Naive B cell (primary cell): ENCODE measurements around the gene PNPLA6. TPM values are rescaled to one million over a fixed set of nuclear protein-coding genes. Genes with fewer than 3 reads are reported as not detected.

Experiments
- ATAC-seq, 2 donors: fragments of 150-1000 bp; cut with Tn5 transposase; 2 replicates each; pipeline ENCODE4 v1.10.0; 2021; ENCODE audit warnings: low read depth in 2 of 2, mild to moderate bottlenecking in 2 of 2, moderate library complexity in 2 of 2
- DNase-seq: peaks from one replicate; pipeline ENCODE4 v3.0.0; 2022
- H3K27ac Mint-ChIP-seq, 6 donors: one replicate each; pipeline ENCODE4 v1.8.0; 2020 to 2022; ENCODE audit warnings: mild to moderate bottlenecking in 6 of 6, mixed read lengths in 6 of 6, moderate library complexity in 5 of 6, inconsistent platforms in 2 of 6
- H3K27me3 Mint-ChIP-seq, 3 donors: one replicate each; pipeline ENCODE4 v1.8.0; 2021 to 2022; ENCODE audit warnings: mixed read lengths in 3 of 3, mild to moderate bottlenecking in 1 of 3
- H3K36me3 Mint-ChIP-seq, 2 donors: one replicate each; pipeline ENCODE4 v1.8.0; 2020 to 2022; ENCODE audit warnings: mixed read lengths in 2 of 2, inconsistent platforms in 1 of 2, mild to moderate bottlenecking in 1 of 2
- H3K4me1 Mint-ChIP-seq, 3 donors: one replicate each; pipeline ENCODE4 v1.8.0; 2020 to 2022; ENCODE audit warnings: mixed read lengths in 3 of 3, inconsistent platforms in 1 of 3, mild to moderate bottlenecking in 1 of 3, moderate library complexity in 1 of 3
- H3K4me3 Mint-ChIP-seq, 8 donors: one replicate each; pipeline ENCODE4 v1.8.0; 2020 to 2022; ENCODE audit warnings: mild to moderate bottlenecking in 8 of 8, mixed read lengths in 8 of 8, moderate library complexity in 8 of 8, inconsistent platforms in 2 of 8
- H3K9me3 Mint-ChIP-seq, 7 donors: one replicate each; pipeline ENCODE4 v1.8.0; 2020 to 2022; ENCODE audit warnings: mixed read lengths in 7 of 7, mild to moderate bottlenecking in 5 of 7, inconsistent platforms in 2 of 7, moderate library complexity in 1 of 7
- polyA plus RNA-seq, 6 donors: library from polyadenylated mRNA; unstranded; fragments of 300-500 nt; fragmentation: Illumina TruSeq; gene quantifications; one replicate each; pipeline ENCODE4 v1.2.3, GENCODE V29; 2021; ENCODE audit warnings: low read depth in 6 of 6

Gene PNPLA6
- polyA plus RNA-seq = 1 to 10 TPM; 4.1 to 9.6 (median 6.6) TPM

- ATAC-seq = peak; percentile 76
- peak within 1 kb of the TSS; percentile 88 to 98 (median 96) for H3K4me3 Mint-ChIP-seq
- no peaks in the 10 kb centered on the region for H3K27me3 Mint-ChIP-seq
- peak within 1 kb of the TSS; percentile 89 to 96 (median 94) for H3K27ac Mint-ChIP-seq
- peak; percentile 92 for DNase-seq
- peaks cover 17 to 44% (median 36%) of the 10 kb centered on the region in 3 donors for H3K4me1 Mint-ChIP-seq
- no peaks in the 10 kb centered on the region for H3K9me3 Mint-ChIP-seq
- peaks cover 5 to 6% of the 10 kb centered on the region in 2 donors for H3K36me3 Mint-ChIP-seq
These were observed at the start of gene PNPLA6 for GRCh38 chr19:7535047-7535997. Gene PNPLA6, plus strand, starts transcription at chr19:7535717. Its CDS starts 72 bp downstream, at chr19:7535789.

GRCh38 chr19:7486923-7487322 lies 48.6 kb upstream of the PNPLA6 start:
- ATAC-seq (no peak), DNase-seq (no peak)
- Mint-ChIP-seq H3K36me3 (no peaks in the 10 kb centered on the region), H3K27ac (peak overlapping the region in 2 of 6 donors; percentile 41 to 81), H3K9me3 (peaks cover 0 to 2% (median 0%) of the 10 kb centered on the region in 7 donors), H3K4me3 (peak overlapping the region in 4 of 8 donors; percentile 44 to 85 (median 62)), H3K4me1 (peaks cover 13 to 17% (median 15%) of the 10 kb centered on the region in 3 donors), H3K27me3 (peaks cover 0 to 4% (median 0%) of the 10 kb centered on the region in 3 donors)

GRCh38 chr19:7488736-7489353 lies 46.7 kb upstream of the PNPLA6 start, which contains the start of gene PEX11G:
Gene PEX11G, minus strand, starts transcription at chr19:7489035. Its CDS starts 25 bp downstream, at chr19:7489010.
- H3K4me1 Mint-ChIP-seq = peaks cover 3 to 11% (median 10%) of the 10 kb centered on the region in 3 donors
- DNase-seq (peak; percentile 89), ATAC-seq (peak; percentile 98 to 99)
- H3K36me3 Mint-ChIP-seq = no peaks in the 10 kb centered on the region
- H3K9me3 Mint-ChIP-seq = no peaks in the 10 kb centered on the region
- H3K4me3 Mint-ChIP-seq = peak within 1 kb of the TSS; percentile 73 to 90 (median 86)
- peaks cover 0 to 9% (median 4%) of the 10 kb centered on the region in 3 donors for H3K27me3 Mint-ChIP-seq
- peak within 1 kb of the TSS; percentile 60 to 96 (median 81) for H3K27ac Mint-ChIP-seq

GRCh38 chr19:7489609-7490044 lies 45.9 kb upstream of the PNPLA6 start:
- Mint-ChIP-seq H3K9me3 (no peaks in the 10 kb centered on the region), H3K36me3 (no peaks in the 10 kb centered on the region), H3K4me3 (peak overlapping the region; percentile 73 to 90 (median 85)), H3K27me3 (peaks cover 0 to 12% (median 6%) of the 10 kb centered on the region in 3 donors), H3K27ac (peak overlapping the region in 5 of 6 donors; percentile 10 to 94 (median 75)), H3K4me1 (peaks cover 0 to 10% (median 9%) of the 10 kb centered on the region in 3 donors)
- no peak for DNase-seq
- no peak for ATAC-seq

- Mint-ChIP-seq H3K36me3 (no peaks in the 10 kb centered on the region), H3K4me3 (peak overlapping the region in 2 of 8 donors; percentile 63 to 64), H3K9me3 (no peaks in the 10 kb centered on the region), H3K4me1 (peaks cover 0 to 10% (median 9%) of the 10 kb centered on the region in 3 donors), H3K27ac (no peak overlapping the region), H3K27me3 (peaks cover 5 to 30% (median 22%) of the 10 kb centered on the region in 3 donors)
- ATAC-seq = no peak
- DNase-seq = no peak
These were observed 43.4 kb upstream of the PNPLA6 start for GRCh38 chr19:7492142-7492541.

- Mint-ChIP-seq H3K36me3 (no peaks in the 10 kb centered on the region), H3K4me3 (peak overlapping the region in 1 of 8 donors; percentile 64), H3K27me3 (peaks cover 10 to 34% (median 26%) of the 10 kb centered on the region in 3 donors), H3K4me1 (peaks cover 0 to 10% (median 9%) of the 10 kb centered on the region in 3 donors), H3K9me3 (no peaks in the 10 kb centered on the region), H3K27ac (peak overlapping the region in 1 of 6 donors; percentile 81)
- no peak for ATAC-seq
- DNase-seq = no peak
These were observed 43.0 kb upstream of the PNPLA6 start for GRCh38 chr19:7492558-7492957.

- Mint-ChIP-seq H3K27ac (peak overlapping the region in 1 of 6 donors; percentile 13), H3K9me3 (no peaks in the 10 kb centered on the region), H3K4me1 (peaks cover 0 to 5% (median 4%) of the 10 kb centered on the region in 3 donors)
These were observed 41.0 kb upstream of the PNPLA6 start for GRCh38 chr19:7494416-7495098.

GRCh38 chr19:7497292-7497691 lies 38.2 kb upstream of the PNPLA6 start:
- H3K36me3 Mint-ChIP-seq = no peaks in the 10 kb centered on the region
- DNase-seq (no peak), ATAC-seq (peak; percentile 39 to 60)
- peak overlapping the region in 2 of 8 donors; percentile 17 to 45 for H3K4me3 Mint-ChIP-seq
- H3K27me3 Mint-ChIP-seq = peaks cover 22 to 65% (median 49%) of the 10 kb centered on the region in 3 donors
- H3K27ac Mint-ChIP-seq = peak overlapping the region in 1 of 6 donors; percentile 26
- no peaks in the 10 kb centered on the region for H3K9me3 Mint-ChIP-seq
- peaks cover 3 to 8% (median 4%) of the 10 kb centered on the region in 3 donors for H3K4me1 Mint-ChIP-seq

More at GRCh38 chr19:7494416-7495098, 41.0 kb upstream of the PNPLA6 start:
- Mint-ChIP-seq H3K4me3 (peak overlapping the region in 1 of 8 donors; percentile 24), H3K36me3 (no peaks in the 10 kb centered on the region), H3K27me3 (peaks cover 12 to 53% (median 41%) of the 10 kb centered on the region in 3 donors)
- DNase-seq (no peak), ATAC-seq (no peak)

- Mint-ChIP-seq H3K4me1 (peaks cover 5 to 17% (median 14%) of the 10 kb centered on the region in 3 donors), H3K27me3 (peaks cover 34 to 68% (median 60%) of the 10 kb centered on the region in 3 donors), H3K27ac (peak overlapping the region in 1 of 6 donors; percentile 63), H3K36me3 (no peaks in the 10 kb centered on the region), H3K9me3 (no peaks in the 10 kb centered on the region), H3K4me3 (peak overlapping the region in 4 of 8 donors; percentile 42 to 54 (median 51))
- ATAC-seq (peak; percentile 8 to 24), DNase-seq (no peak)
These were observed 34.6 kb upstream of the PNPLA6 start for GRCh38 chr19:7500811-7501450.

GRCh38 chr19:7502552-7502951 lies 33.0 kb upstream of the PNPLA6 start:
- peaks cover 24 to 71% (median 62%) of the 10 kb centered on the region in 3 donors for H3K27me3 Mint-ChIP-seq
- no peak overlapping the region for H3K27ac Mint-ChIP-seq

GRCh38 chr19:7504684-7505083 lies 30.8 kb upstream of the PNPLA6 start:
- Mint-ChIP-seq H3K27me3 (peaks cover 23 to 74% (median 58%) of the 10 kb centered on the region in 3 donors), H3K9me3 (peaks cover 0 to 10% (median 2%) of the 10 kb centered on the region in 7 donors), H3K27ac (peak overlapping the region in 1 of 6 donors; percentile 38), H3K36me3 (peaks cover 0 to 9% of the 10 kb centered on the region in 2 donors), H3K4me3 (no peak overlapping the region), H3K4me1 (peaks cover 13 to 23% (median 21%) of the 10 kb centered on the region in 3 donors)
- DNase-seq = no peak
- no peak for ATAC-seq

More at GRCh38 chr19:7502552-7502951, 33.0 kb upstream of the PNPLA6 start:
- peaks cover 0 to 9% of the 10 kb centered on the region in 2 donors for H3K36me3 Mint-ChIP-seq
- DNase-seq (no peak), ATAC-seq (no peak)
- H3K4me3 Mint-ChIP-seq = no peak overlapping the region
- H3K9me3 Mint-ChIP-seq = peaks cover 0 to 4% (median 0%) of the 10 kb centered on the region in 7 donors
- H3K4me1 Mint-ChIP-seq = peaks cover 13 to 23% (median 23%) of the 10 kb centered on the region in 3 donors

- peak overlapping the region in 1 of 6 donors; percentile 5 for H3K27ac Mint-ChIP-seq
- H3K4me3 Mint-ChIP-seq = peak overlapping the region in 3 of 8 donors; percentile 23 to 78 (median 58)
- H3K27me3 Mint-ChIP-seq = peaks cover 22 to 75% (median 59%) of the 10 kb centered on the region in 3 donors
- H3K4me1 Mint-ChIP-seq = peaks cover 13 to 23% (median 18%) of the 10 kb centered on the region in 3 donors
- H3K9me3 Mint-ChIP-seq = peaks cover 0 to 10% (median 2%) of the 10 kb centered on the region in 7 donors
- no peak for DNase-seq
- peaks cover 0 to 9% of the 10 kb centered on the region in 2 donors for H3K36me3 Mint-ChIP-seq
- ATAC-seq = peak in 1 of 2 donors; percentile 22
These were observed 30.2 kb upstream of the PNPLA6 start for GRCh38 chr19:7505288-7505681.
